Suprapubic skin (tissue), 3 donors: Measurements from ENCODE around the gene STARD3NL.
"Not testable (repeated sequence)": the region's sequence is repeated elsewhere in the genome, so short reads cannot be mapped to it uniquely, and the experiment has no call there.

Experiments used
- POLR2A ChIP-seq, 2 donors: fragments of 450-650 bp; IDR thresholded peaks; one replicate each; pipeline ENCODE4 v1.6.1; 2017; ENCODE audit warnings: antibody characterized with exemption in 2 of 2, mild to moderate bottlenecking in 2 of 2, moderate library complexity in 2 of 2
- TF ChIP-seq, protein P1 (sequence below), 2 donors: fragments of 200-600 bp in 1 of 2; fragments of 450-650 bp in 1 of 2; sonication (generic) in 1 of 2; IDR thresholded peaks; one replicate each; pipeline ENCODE4 v1.5.1; 2016 to 2019; ENCODE audit warnings: antibody characterized with exemption in 2 of 2, mild to moderate bottlenecking in 1 of 2, moderate library complexity in 1 of 2

DNA sequence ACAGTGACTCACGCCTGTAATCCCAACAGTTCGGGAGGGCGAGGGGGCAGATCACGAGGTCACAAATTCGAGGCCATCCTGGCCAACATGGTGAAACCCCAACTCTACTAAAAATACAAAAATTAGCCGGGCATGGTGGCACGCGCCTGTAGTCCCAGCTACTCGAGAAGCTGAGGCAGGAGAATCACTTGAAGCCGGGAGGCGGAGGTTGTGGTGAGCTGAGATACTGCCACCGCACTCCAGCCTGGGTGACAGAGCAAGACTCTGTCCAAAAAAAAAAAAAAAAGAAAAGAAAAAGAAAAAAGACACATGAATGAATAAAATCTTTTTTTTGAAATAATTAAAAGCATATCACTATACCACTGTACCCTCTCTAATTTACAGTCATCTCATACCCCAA is 83.6 kb downstream of the STARD3NL start:
- TF ChIP-seq, protein P1, sequence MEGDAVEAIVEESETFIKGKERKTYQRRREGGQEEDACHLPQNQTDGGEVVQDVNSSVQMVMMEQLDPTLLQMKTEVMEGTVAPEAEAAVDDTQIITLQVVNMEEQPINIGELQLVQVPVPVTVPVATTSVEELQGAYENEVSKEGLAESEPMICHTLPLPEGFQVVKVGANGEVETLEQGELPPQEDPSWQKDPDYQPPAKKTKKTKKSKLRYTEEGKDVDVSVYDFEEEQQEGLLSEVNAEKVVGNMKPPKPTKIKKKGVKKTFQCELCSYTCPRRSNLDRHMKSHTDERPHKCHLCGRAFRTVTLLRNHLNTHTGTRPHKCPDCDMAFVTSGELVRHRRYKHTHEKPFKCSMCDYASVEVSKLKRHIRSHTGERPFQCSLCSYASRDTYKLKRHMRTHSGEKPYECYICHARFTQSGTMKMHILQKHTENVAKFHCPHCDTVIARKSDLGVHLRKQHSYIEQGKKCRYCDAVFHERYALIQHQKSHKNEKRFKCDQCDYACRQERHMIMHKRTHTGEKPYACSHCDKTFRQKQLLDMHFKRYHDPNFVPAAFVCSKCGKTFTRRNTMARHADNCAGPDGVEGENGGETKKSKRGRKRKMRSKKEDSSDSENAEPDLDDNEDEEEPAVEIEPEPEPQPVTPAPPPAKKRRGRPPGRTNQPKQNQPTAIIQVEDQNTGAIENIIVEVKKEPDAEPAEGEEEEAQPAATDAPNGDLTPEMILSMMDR (IDR thresholded peaks at IDR 0.05) = not testable (repeated sequence)
- TF ChIP-seq POLR2A (IDR thresholded peaks at IDR 0.05) = not testable (repeated sequence)
